Activated T-cell treated with anti-CD3 and anti-CD28 coated beads for 48 hours (primary cell): ENCODE measurements around the gene RP9.
"Not testable (repeated sequence)": the region's sequence is repeated elsewhere in the genome, so short reads cannot be mapped to it uniquely, and the experiment has no call there.

Source experiments
- DNase-seq: peaks from one replicate; pipeline ENCODE4 v3.0.0-alpha.2; 2020; ENCODE audit warnings: low read depth

RP9 gene

GRCh38 chr7:33101906-33102305, 7.3 kb downstream of the RP9 start:
- no peak for DNase-seq

- DNase-seq: no peak
Observed at GRCh38 chr7:33100770-33101169, 8.4 kb downstream of the RP9 start.

- no peak for DNase-seq
Observed at GRCh38 chr7:33099154-33099940, 9.9 kb downstream of the RP9 start.

GRCh38 chr7:33094745-33095275, 14.4 kb downstream of the RP9 start:
- DNase-seq: not testable (repeated sequence)

GRCh38 chr7:33093266-33093665, 15.9 kb downstream of the RP9 start:
- no peak for DNase-seq

- no peak for DNase-seq
Observed at GRCh38 chr7:33091641-33092191, 17.5 kb downstream of the RP9 start.

- no peak for DNase-seq
Observed at GRCh38 chr7:33091111-33091531, 18.1 kb downstream of the RP9 start.

- no peak for DNase-seq
Observed at GRCh38 chr7:33089142-33089541, 20.1 kb downstream of the RP9 start.

GRCh38 chr7:33087858-33088257, 21.3 kb downstream of the RP9 start:
- DNase-seq: no peak

- DNase-seq: no peak
Observed at GRCh38 chr7:33087356-33087755, 21.8 kb downstream of the RP9 start.

- DNase-seq: no peak
Observed at GRCh38 chr7:33079763-33080690, 29.2 kb downstream of the RP9 start.

GRCh38 chr7:33079096-33079495, 30.1 kb downstream of the RP9 start:
- DNase-seq: no peak

GRCh38 chr7:33076737-33077136, 32.5 kb downstream of the RP9 start:
- no peak for DNase-seq

GRCh38 chr7:33075818-33076518, 33.2 kb downstream of the RP9 start:
- no peak for DNase-seq

GRCh38 chr7:33073243-33073642, 36.0 kb downstream of the RP9 start:
- no peak for DNase-seq

GRCh38 chr7:33072471-33072870, 36.7 kb downstream of the RP9 start:
- no peak for DNase-seq

- DNase-seq: no peak
Observed at GRCh38 chr7:33070831-33071230, 38.4 kb downstream of the RP9 start.

GRCh38 chr7:33070277-33070676, 38.9 kb downstream of the RP9 start:
- DNase-seq: no peak

GRCh38 chr7:33067921-33068320, 41.3 kb downstream of the RP9 start:
- DNase-seq: no peak

GRCh38 chr7:33066771-33067170, 42.4 kb downstream of the RP9 start:
- DNase-seq: no peak

GRCh38 chr7:33065981-33066380, 43.2 kb downstream of the RP9 start:
- DNase-seq: no peak
